Ascending aorta (tissue), 2 donors: ENCODE data around the gene ZSCAN26. TPM values are rescaled to one million over a fixed set of nuclear protein-coding genes. Genes with fewer than 3 reads are reported as not detected.

ENCODE experiments used
- DNase-seq, 2 donors: peaks; one replicate each; pipeline ENCODE4 v3.0.0-alpha.2; 2019; ENCODE audit warnings: low spot score in 2 of 2
- H3K27ac ChIP-seq, 2 donors: fragments of 200-600 bp; sonication (generic); one replicate each; pipeline ENCODE4 v1.5.1; 2016 to 2017; ENCODE audit warnings: mild to moderate bottlenecking in 1 of 2
- H3K27me3 ChIP-seq: fragments of 200-600 bp; sonication (generic); one replicate; pipeline ENCODE4 v1.5.1; 2017
- H3K36me3 ChIP-seq, 2 donors: fragments of 200-600 bp; sonication (generic); one replicate each; pipeline ENCODE4 v1.5.1; 2016
- H3K4me1 ChIP-seq, 2 donors: fragments of 200-600 bp; sonication (generic); one replicate each; pipeline ENCODE4 v1.5.1; 2016 to 2017; ENCODE audit warnings: mild to moderate bottlenecking in 1 of 2
- H3K4me3 ChIP-seq, 2 donors: fragments of 200-600 bp; sonication (generic); one replicate each; pipeline ENCODE4 v1.5.1; 2016 to 2017; ENCODE audit warnings: mild to moderate bottlenecking in 1 of 2
- H3K9me3 ChIP-seq, 2 donors: fragments of 200-600 bp; sonication (generic); one replicate each; pipeline ENCODE4 v1.5.1; 2016
- CTCF ChIP-seq, 3 experiments: fragments of 200-600 bp in 2 of 3; fragments of 450-650 bp in 1 of 3; sonication (generic) in 2 of 3; IDR thresholded peaks; one replicate each; pipeline ENCODE4 v1.5.1; 2016 to 2019; ENCODE audit warnings: antibody characterized with exemption in 3 of 3, mild to moderate bottlenecking in 1 of 3, moderate library complexity in 1 of 3
- intact Hi-C: fragments of 100-400 bp; cut with DNase I; formaldehyde crosslinking; loops from one replicate; pipeline ENCODE4 v1.15.1; 2023
- total RNA-seq: library from RNA; depleted of rRNA; stranded (reverse); fragments of >200 nt; gene quantifications from one replicate; pipeline ENCODE4 v1.1.0, GENCODE V29; 2016

ZSCAN26 gene
- total RNA-seq, 1 donor from 2014 or later: 2.6 TPM

GRCh38 chr6:28322661-28323060 is 55.7 kb downstream of the ZSCAN26 start:
- Histone ChIP-seq H3K27me3 (no peaks in the 10 kb centered on the region), H3K36me3 (peaks cover 20 to 44% of the 10 kb centered on the region in 2 donors)
- intact Hi-C loops: no loop called here

GRCh38 chr6:28323813-28324424 is 57.0 kb downstream of the ZSCAN26 start:
- H3K27ac ChIP-seq: no peak overlapping the region
- no peak for TF ChIP-seq CTCF (IDR thresholded peaks at IDR 0.05)
- no peak for DNase-seq
- H3K4me3 ChIP-seq: no peak overlapping the region
- H3K36me3 ChIP-seq: peaks cover 22 to 50% of the 10 kb centered on the region in 2 donors
- no peaks in the 10 kb centered on the region for H3K4me1 ChIP-seq
- H3K27me3 ChIP-seq: no peaks in the 10 kb centered on the region
- H3K9me3 ChIP-seq: peaks cover 27 to 50% of the 10 kb centered on the region in 2 donors
- intact Hi-C loops: no loop called here

More at GRCh38 chr6:28322661-28323060, 55.7 kb downstream of the ZSCAN26 start:
- H3K27ac ChIP-seq: no peak overlapping the region
- TF ChIP-seq CTCF (IDR thresholded peaks at IDR 0.05): no peak
- H3K4me1 ChIP-seq: no peaks in the 10 kb centered on the region
- no peak overlapping the region for H3K4me3 ChIP-seq
- H3K9me3 ChIP-seq: peaks cover 27 to 49% of the 10 kb centered on the region in 2 donors
- no peak for DNase-seq

- Histone ChIP-seq H3K4me3 (no peak overlapping the region), H3K36me3 (peaks cover 27 to 50% of the 10 kb centered on the region in 2 donors), H3K9me3 (peaks cover 19 to 52% of the 10 kb centered on the region in 2 donors), H3K27ac (no peak overlapping the region), H3K27me3 (no peaks in the 10 kb centered on the region), H3K4me1 (no peaks in the 10 kb centered on the region)
- intact Hi-C loops: no loop called here
- no peak for TF ChIP-seq CTCF (IDR thresholded peaks at IDR 0.05)
- DNase-seq: no peak
Observed at GRCh38 chr6:28326371-28326948, 59.5 kb downstream of the ZSCAN26 start.

Other genes starting within 250 kb of the ZSCAN26 start
- gene ZNF165, start 186.6 kb upstream of the ZSCAN26 start, total RNA-seq: not detected
- not detected for gene ZSCAN16, start 142.5 kb upstream of the ZSCAN26 start, total RNA-seq
- 8.7 TPM for gene ZKSCAN8, start 125.3 kb upstream of the ZSCAN26 start, total RNA-seq
- 3.7 TPM for gene ZSCAN9, start 41.9 kb upstream of the ZSCAN26 start, total RNA-seq
- 3.1 TPM for gene ZKSCAN4, start 14.9 kb upstream of the ZSCAN26 start, total RNA-seq
- gene NKAPL, start 7.8 kb upstream of the ZSCAN26 start, total RNA-seq: not detected
- 3.0 TPM for gene PGBD1, start 14.4 kb downstream of the ZSCAN26 start, total RNA-seq
- 0.21 TPM for gene ZSCAN31, start 69.0 kb downstream of the ZSCAN26 start, total RNA-seq
- 0.21 TPM for gene ZKSCAN3, start 82.8 kb downstream of the ZSCAN26 start, total RNA-seq
- 5.3 TPM for gene ZSCAN12, start 132.6 kb downstream of the ZSCAN26 start, total RNA-seq
- not detected for gene ZSCAN23, start 176.3 kb downstream of the ZSCAN26 start, total RNA-seq
- gene GPX6, start 248.7 kb downstream of the ZSCAN26 start, total RNA-seq: not detected